Endothelial cell (in vitro differentiated cells): Measurements from ENCODE around the gene DHX9. TPM values are rescaled to one million over a fixed set of nuclear protein-coding genes. Genes with fewer than 3 reads are reported as not detected.

ENCODE experiments used
- DNase-seq: peaks from one replicate; pipeline ENCODE4 v3.0.0; 2021; ENCODE audit warnings: low spot score
- H3K27ac Mint-ChIP-seq: one replicate; pipeline ENCODE4 v1.8.0; 2021; ENCODE audit warnings: mixed read lengths, inconsistent platforms; ENCODE audit not compliant: unreplicated experiment
- H3K27me3 Mint-ChIP-seq: one replicate; pipeline ENCODE4 v1.8.0; 2021; ENCODE audit warnings: mild to moderate bottlenecking, moderate library complexity, mixed read lengths, inconsistent platforms; ENCODE audit not compliant: unreplicated experiment
- H3K36me3 Mint-ChIP-seq: one replicate; pipeline ENCODE4 v1.8.0; 2021; ENCODE audit warnings: mild to moderate bottlenecking, low read depth, mixed read lengths, inconsistent platforms; ENCODE audit not compliant: unreplicated experiment
- H3K4me1 Mint-ChIP-seq: one replicate; pipeline ENCODE4 v1.8.0; 2021; ENCODE audit warnings: mild to moderate bottlenecking, mixed read lengths, inconsistent platforms; ENCODE audit not compliant: unreplicated experiment
- H3K4me3 Mint-ChIP-seq: one replicate; pipeline ENCODE4 v1.8.0; 2021; ENCODE audit warnings: mild to moderate bottlenecking, mixed read lengths, inconsistent platforms; ENCODE audit not compliant: unreplicated experiment
- H3K9me3 Mint-ChIP-seq: one replicate; pipeline ENCODE4 v1.8.0; 2021; ENCODE audit warnings: mixed read lengths, inconsistent platforms; ENCODE audit not compliant: unreplicated experiment
- CTCF ChIP-seq: fragments of 200-600 bp; sonication (generic); IDR thresholded peaks from one replicate; pipeline ENCODE4 v1.5.0; 2021; ENCODE audit warnings: antibody characterized with exemption; ENCODE audit not compliant: unreplicated experiment
- total RNA-seq: library from RNA; stranded (reverse); fragmentation: NEBNext Ultra II Directional; extraction: Animal tissue kit (Norgen Biotek cat#: 25700); gene quantifications from one replicate; pipeline ENCODE4 v1.2.1, GENCODE V29; 2021; ENCODE audit not compliant: unreplicated experiment

Gene DHX9
- total RNA-seq, 1 donor from 2014 or later: 182 TPM

DNA sequence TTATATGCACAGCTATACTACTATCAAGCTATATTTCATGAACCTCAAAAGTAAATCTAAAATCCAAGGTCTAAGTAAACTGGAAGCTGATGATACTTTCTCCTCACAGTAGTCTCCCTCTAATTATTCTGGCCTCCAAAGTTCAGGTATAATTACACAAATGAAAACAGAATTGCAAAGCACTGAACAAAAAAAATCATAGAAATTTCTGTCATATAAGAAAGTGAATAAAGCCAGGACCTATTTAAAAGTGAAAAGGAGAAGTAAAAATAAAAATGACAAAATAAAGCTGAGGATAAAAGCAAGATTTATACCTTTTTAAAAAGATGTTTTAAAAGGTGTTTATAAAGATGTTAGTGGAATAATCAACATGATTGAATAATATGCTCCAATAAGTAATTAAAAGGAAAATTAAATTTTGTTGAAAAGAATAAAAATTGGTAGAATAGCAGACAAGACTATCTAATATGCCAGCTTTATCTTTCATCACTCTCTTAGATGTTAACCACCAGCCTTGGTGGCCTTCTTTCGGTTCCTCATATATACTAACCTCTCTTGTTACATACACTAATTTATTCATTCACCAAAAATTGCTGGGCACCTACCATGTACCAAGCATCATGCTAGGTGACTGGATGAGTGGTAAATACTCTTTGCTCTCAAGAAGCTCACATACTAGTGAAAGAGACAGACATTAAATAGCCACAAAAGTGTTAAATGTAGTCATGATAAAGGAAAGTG is 88.7 kb downstream of the DHX9 start:
- H3K36me3 Mint-ChIP-seq: no peaks in the 10 kb centered on the region
- no peak for TF ChIP-seq CTCF
- DNase-seq: no peak
- no peak overlapping the region for H3K4me3 Mint-ChIP-seq
- H3K27ac Mint-ChIP-seq: no peak overlapping the region
- H3K4me1 Mint-ChIP-seq: peaks cover 8% of the 10 kb centered on the region
- H3K27me3 Mint-ChIP-seq: no peaks in the 10 kb centered on the region
- H3K9me3 Mint-ChIP-seq: no peaks in the 10 kb centered on the region

GRCh38 chr1:182930985-182931384 is 91.8 kb downstream of the DHX9 start:
- Mint-ChIP-seq H3K36me3 (no peaks in the 10 kb centered on the region), H3K27me3 (no peaks in the 10 kb centered on the region), H3K9me3 (no peaks in the 10 kb centered on the region), H3K4me3 (no peak overlapping the region), H3K27ac (no peak overlapping the region), H3K4me1 (peaks cover 8% of the 10 kb centered on the region)
- DNase-seq: no peak
- TF ChIP-seq CTCF: no peak

DNA sequence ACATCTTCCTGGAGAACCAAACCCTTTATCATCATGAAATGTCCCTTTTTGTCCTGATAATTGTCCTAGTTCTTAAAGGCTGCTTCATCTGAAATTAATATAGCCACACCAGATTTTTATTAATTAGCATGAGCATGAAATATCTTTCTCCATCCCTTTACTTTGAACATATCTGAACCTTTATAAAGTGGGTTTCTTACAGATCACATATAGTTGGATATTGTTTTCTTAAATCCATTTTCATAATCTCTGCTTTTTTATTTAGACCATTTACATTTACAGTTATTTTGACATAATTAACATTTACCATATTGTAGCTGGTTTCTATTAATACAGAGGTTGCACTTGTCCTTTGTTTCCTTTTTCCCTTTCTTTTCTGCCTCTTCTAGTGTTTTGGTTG is 96.6 kb downstream of the DHX9 start:
- Mint-ChIP-seq H3K27ac (no peak overlapping the region), H3K9me3 (no peaks in the 10 kb centered on the region), H3K27me3 (no peaks in the 10 kb centered on the region), H3K4me1 (no peaks in the 10 kb centered on the region), H3K4me3 (no peak overlapping the region), H3K36me3 (no peaks in the 10 kb centered on the region)
- TF ChIP-seq CTCF: no peak
- DNase-seq: no peak

Other genes with a start within 250 kb of the DHX9 start
- 11.8 TPM for gene RGS16, start 235.0 kb upstream of the DHX9 start, total RNA-seq
- gene RGS8, start 154.8 kb upstream of the DHX9 start, total RNA-seq: not detected
- gene NPL, start 49.6 kb upstream of the DHX9 start, total RNA-seq: 4.8 TPM
- not detected for gene SHCBP1L, start 113.8 kb downstream of the DHX9 start, total RNA-seq
- gene LAMC1, start 184.1 kb downstream of the DHX9 start, total RNA-seq: 265 TPM